Measurements from ENCODE around the gene PPP1CC.
A peak's percentile ranks its signal among the peaks of the same experiment; 100 is the strongest.

Gene PPP1CC

GRCh38 chr12:110687396-110688169 lies 55.1 kb downstream of the PPP1CC start:
- ATAC-seq (replicated peaks; ENCODE audit: extremely low read depth, poor library complexity, severe bottlenecking) (no peak), DNase-seq (ENCODE audit: low spot score in 2 of 2) (no peak)
- Mint-ChIP-seq H3K36me3 (ENCODE audit: insufficient read depth) (peaks cover 6% of the 10 kb centered on the region), H3K4me1 (peaks cover 37% of the 10 kb centered on the region), H3K27ac (ENCODE audit: low read depth) (peak overlapping the region; percentile 83), H3K27me3 (no peaks in the 10 kb centered on the region), H3K9me3 (no peaks in the 10 kb centered on the region), H3K4me3 (peak overlapping the region; percentile 94)

GRCh38 chr12:110686294-110686903 lies 56.3 kb downstream of the PPP1CC start:
- Mint-ChIP-seq H3K36me3 (ENCODE audit: insufficient read depth) (peaks cover 10% of the 10 kb centered on the region), H3K4me3 (peak overlapping the region; percentile 94), H3K9me3 (no peaks in the 10 kb centered on the region)

DNA sequence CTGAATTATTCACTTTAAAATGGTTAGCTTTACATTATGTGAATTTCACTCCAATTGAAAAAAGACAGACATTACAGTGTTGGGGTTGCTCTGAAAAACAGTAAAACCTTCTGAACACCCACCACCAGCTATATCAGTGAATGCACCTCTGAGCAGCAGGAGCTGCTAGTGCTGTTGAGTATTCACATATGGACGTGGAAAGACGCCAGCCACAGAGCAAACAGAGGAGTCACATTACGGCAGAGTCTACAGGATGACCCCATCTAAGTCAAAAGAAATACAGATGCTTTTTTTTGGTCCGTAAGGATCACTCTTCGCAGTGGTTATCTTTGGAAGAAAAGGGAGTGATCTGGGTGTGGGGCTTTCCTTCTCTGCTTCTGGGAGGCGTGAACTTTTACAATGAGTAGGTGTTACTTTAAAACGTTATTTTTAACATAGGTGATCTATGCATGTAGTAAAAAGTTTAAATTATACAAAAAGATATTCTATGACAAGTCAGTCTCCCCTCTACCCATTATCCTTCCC lies 58.3 kb downstream of the PPP1CC start:
- DNase-seq (ENCODE audit: low spot score in 2 of 2) (no peak), ATAC-seq (replicated peaks; ENCODE audit: extremely low read depth, poor library complexity, severe bottlenecking) (no peak)
- Mint-ChIP-seq H3K27me3 (no peaks in the 10 kb centered on the region), H3K27ac (ENCODE audit: low read depth) (no peak overlapping the region), H3K4me1 (peaks cover 31% of the 10 kb centered on the region), H3K36me3 (ENCODE audit: insufficient read depth) (peaks cover 8% of the 10 kb centered on the region), H3K9me3 (no peaks in the 10 kb centered on the region), H3K4me3 (no peak overlapping the region)

More at GRCh38 chr12:110686294-110686903, 56.3 kb downstream of the PPP1CC start:
- H3K4me1 Mint-ChIP-seq = peaks cover 43% of the 10 kb centered on the region
- peak overlapping the region; percentile 83 for H3K27ac Mint-ChIP-seq (ENCODE audit: low read depth)
- no peak for ATAC-seq (replicated peaks; ENCODE audit: extremely low read depth, poor library complexity, severe bottlenecking)
- H3K27me3 Mint-ChIP-seq = no peaks in the 10 kb centered on the region
- DNase-seq (ENCODE audit: low spot score in 2 of 2) = no peak

GRCh38 chr12:110683888-110684287 lies 58.8 kb downstream of the PPP1CC start:
- no peak for ATAC-seq (replicated peaks; ENCODE audit: extremely low read depth, poor library complexity, severe bottlenecking)
- no peaks in the 10 kb centered on the region for H3K27me3 Mint-ChIP-seq

DNA sequence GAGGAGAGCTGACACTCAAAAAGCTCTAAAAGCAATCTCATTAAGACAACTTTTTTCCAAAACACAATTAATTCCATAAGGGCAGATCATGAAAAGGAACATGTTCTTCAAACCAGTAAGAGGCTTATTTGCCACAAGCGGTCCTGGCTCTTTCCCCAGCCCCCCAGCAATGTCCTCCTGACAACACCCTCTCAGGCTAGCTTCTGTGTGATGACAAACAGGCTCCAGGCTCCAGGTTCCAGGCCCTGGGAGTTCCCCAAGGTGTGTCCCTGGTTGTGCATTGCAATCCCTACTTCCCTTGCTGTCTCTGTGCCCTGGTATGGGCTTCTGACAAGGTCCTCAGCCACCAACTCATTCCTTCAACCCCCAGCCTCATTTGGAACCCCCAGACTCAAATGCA lies 62.7 kb downstream of the PPP1CC start:
- no peak for DNase-seq (ENCODE audit: low spot score in 2 of 2)
- peaks cover 29% of the 10 kb centered on the region for H3K4me1 Mint-ChIP-seq
- peaks cover 6% of the 10 kb centered on the region for H3K36me3 Mint-ChIP-seq (ENCODE audit: insufficient read depth)
- no peak overlapping the region for H3K4me3 Mint-ChIP-seq
- H3K27me3 Mint-ChIP-seq = no peaks in the 10 kb centered on the region
- H3K27ac Mint-ChIP-seq (ENCODE audit: low read depth) = no peak overlapping the region
- ATAC-seq (replicated peaks; ENCODE audit: extremely low read depth, poor library complexity, severe bottlenecking) = no peak
- H3K9me3 Mint-ChIP-seq = no peaks in the 10 kb centered on the region

More at GRCh38 chr12:110683888-110684287, 58.8 kb downstream of the PPP1CC start:
- H3K4me1 Mint-ChIP-seq = peaks cover 29% of the 10 kb centered on the region
- H3K27ac Mint-ChIP-seq (ENCODE audit: low read depth) = no peak overlapping the region
- DNase-seq (ENCODE audit: low spot score in 2 of 2) = no peak
- no peaks in the 10 kb centered on the region for H3K9me3 Mint-ChIP-seq
- no peak overlapping the region for H3K4me3 Mint-ChIP-seq
- H3K36me3 Mint-ChIP-seq (ENCODE audit: insufficient read depth) = peaks cover 8% of the 10 kb centered on the region

DNA sequence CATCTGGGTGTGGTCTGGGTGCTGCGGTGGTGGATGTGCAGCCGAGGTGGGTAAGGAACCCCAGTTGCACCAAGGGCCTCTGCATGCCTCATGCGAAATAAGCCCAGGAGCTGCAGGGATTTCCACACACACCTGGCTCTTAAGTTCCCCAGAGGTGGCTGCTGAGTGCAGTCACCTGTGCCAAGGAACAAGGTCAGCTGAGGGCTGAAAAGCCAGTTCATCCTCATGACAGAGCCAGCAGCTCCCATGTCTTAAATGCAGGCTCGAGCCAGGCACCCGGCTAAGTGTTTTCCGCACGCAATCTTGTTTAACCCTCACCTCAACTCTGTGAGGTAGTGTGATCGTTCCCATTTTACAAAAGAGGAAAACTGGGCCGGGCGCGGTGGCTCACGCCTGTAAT lies 63.5 kb downstream of the PPP1CC start:
- Mint-ChIP-seq H3K4me1 (peaks cover 31% of the 10 kb centered on the region), H3K9me3 (no peaks in the 10 kb centered on the region), H3K27me3 (no peaks in the 10 kb centered on the region), H3K36me3 (ENCODE audit: insufficient read depth) (peaks cover 8% of the 10 kb centered on the region), H3K4me3 (no peak overlapping the region), H3K27ac (ENCODE audit: low read depth) (no peak overlapping the region)
- no peak for DNase-seq (ENCODE audit: low spot score in 2 of 2)
- no peak for ATAC-seq (replicated peaks; ENCODE audit: extremely low read depth, poor library complexity, severe bottlenecking)

- DNase-seq (ENCODE audit: low spot score in 2 of 2) = no peak
- ATAC-seq (replicated peaks; ENCODE audit: extremely low read depth, poor library complexity, severe bottlenecking) = no peak
- Mint-ChIP-seq H3K4me1 (peaks cover 38% of the 10 kb centered on the region), H3K4me3 (peak overlapping the region; percentile 50), H3K27me3 (no peaks in the 10 kb centered on the region), H3K9me3 (no peaks in the 10 kb centered on the region), H3K27ac (ENCODE audit: low read depth) (peak overlapping the region; percentile 87), H3K36me3 (ENCODE audit: insufficient read depth) (peaks cover 8% of the 10 kb centered on the region)
Observed at GRCh38 chr12:110677982-110678381, 64.7 kb downstream of the PPP1CC start.

GRCh38 chr12:110677206-110677911 lies 65.3 kb downstream of the PPP1CC start:
- H3K4me1 Mint-ChIP-seq = peaks cover 42% of the 10 kb centered on the region
- H3K9me3 Mint-ChIP-seq = no peaks in the 10 kb centered on the region
- peak overlapping the region; percentile 50 for H3K4me3 Mint-ChIP-seq
- peaks cover 7% of the 10 kb centered on the region for H3K36me3 Mint-ChIP-seq (ENCODE audit: insufficient read depth)
- peak overlapping the region; percentile 87 for H3K27ac Mint-ChIP-seq (ENCODE audit: low read depth)
- ATAC-seq (replicated peaks; ENCODE audit: extremely low read depth, poor library complexity, severe bottlenecking) (peak; percentile 64), DNase-seq (ENCODE audit: low spot score in 2 of 2) (no peak)
- H3K27me3 Mint-ChIP-seq = no peaks in the 10 kb centered on the region

GRCh38 chr12:110676171-110676570 lies 66.5 kb downstream of the PPP1CC start:
- peaks cover 36% of the 10 kb centered on the region for H3K4me1 Mint-ChIP-seq

GRCh38 chr12:110670161-110670701 lies 72.5 kb downstream of the PPP1CC start:
- Mint-ChIP-seq H3K27ac (ENCODE audit: low read depth) (peak overlapping the region; percentile 88), H3K9me3 (no peaks in the 10 kb centered on the region), H3K36me3 (ENCODE audit: insufficient read depth) (peaks cover 10% of the 10 kb centered on the region), H3K4me1 (peaks cover 39% of the 10 kb centered on the region), H3K27me3 (no peaks in the 10 kb centered on the region), H3K4me3 (no peak overlapping the region)
- ATAC-seq (replicated peaks; ENCODE audit: extremely low read depth, poor library complexity, severe bottlenecking) (peak; percentile 43), DNase-seq (ENCODE audit: low spot score in 2 of 2) (no peak)

More at GRCh38 chr12:110676171-110676570, 66.5 kb downstream of the PPP1CC start:
- peak overlapping the region; percentile 87 for H3K27ac Mint-ChIP-seq (ENCODE audit: low read depth)
- DNase-seq (ENCODE audit: low spot score in 2 of 2) = no peak
- H3K4me3 Mint-ChIP-seq = no peak overlapping the region
- peaks cover 4% of the 10 kb centered on the region for H3K36me3 Mint-ChIP-seq (ENCODE audit: insufficient read depth)
- no peaks in the 10 kb centered on the region for H3K9me3 Mint-ChIP-seq
- H3K27me3 Mint-ChIP-seq = no peaks in the 10 kb centered on the region
- no peak for ATAC-seq (replicated peaks; ENCODE audit: extremely low read depth, poor library complexity, severe bottlenecking)

All from central memory CD8-positive, alpha-beta T cell (primary cell).